K562 (cell line): ENCODE results near the gene CDKN2AIPNL. TPM values are rescaled to one million over a fixed set of nuclear protein-coding genes. Genes with fewer than 3 reads are reported as not detected.

Experiments
- ATAC-seq: fragments of 200-7000 bp; cut with Tn5 transposase; 3 replicates; pipeline ENCODE4 v1.9.1; 2020; ENCODE audit warnings: moderate library complexity
- BruUV-seq: library from RNA; stranded (reverse); fragments of 400-500 nt; replicated peaks from 2 replicates; lab custom pipeline; 2021; lab: Mats Ljungman, UMichigan
- CTCF ChIA-PET: fragments of 300-600 bp; formaldehyde crosslinking; extraction: SDS; loops from one replicate; lab custom pipeline; 2021; ENCODE audit warnings: low intra/inter-chr PET ratio; lab: Yijun Ruan, JAX
- POLR2A ChIA-PET: fragments of 300-600, 350-650 bp; sonication (Branson Sonifier 250); formaldehyde crosslinking; extraction: SDS; loops from one replicate; lab custom pipeline; 2021; ENCODE audit warnings: antibody characterized with exemption, inconsistent platforms; lab: Yijun Ruan, JAX
- DNase-seq, 4 experiments: peaks; one replicate each; pipeline versions ENCODE4 v3.0.0 to v3.0.0-alpha.2; 2011 to 2018; ENCODE audit warnings: low spot score in 3 of 4, mixed read lengths in 3 of 4; ENCODE audit errors: extremely low read depth in 1 of 4
- FAIRE-seq: peaks from 2 replicates; lab custom pipeline; 2011; peaks lifted over from hg19 to GRCh38; lab: Jason Lieb, UNC
- H2AFZ ChIP-seq: 2 replicates; pipeline ENCODE4 v1.6.0; 2011; ENCODE audit warnings: low read depth, low read length, control low read depth, inconsistent platforms
- H3K27ac ChIP-seq: fragments of 200-600 bp; 3 replicates; pipeline ENCODE4 v1.8.0; 2011; ENCODE audit warnings: low read depth, mild to moderate bottlenecking, control low read depth, inconsistent platforms, low read length, moderate library complexity, mixed read lengths; ENCODE audit errors: extremely low read depth
- H3K27me3 ChIP-seq, 2 experiments: fragments of 300-600 bp in 1 of 2; 2 replicates in 1 of 2; 3 replicates in 1 of 2; pipeline versions ENCODE4 v1.6.0 to v1.8.0; 2011; ENCODE audit warnings: inconsistent platforms in 2 of 2, low read length in 2 of 2, mild to moderate bottlenecking in 1 of 2, mixed read lengths in 1 of 2, moderate library complexity in 1 of 2; ENCODE audit not compliant: control insufficient read depth in 2 of 2, insufficient read depth in 2 of 2
- H3K36me3 ChIP-seq: fragments of 300-600 bp; 3 replicates; pipeline ENCODE4 v1.8.0; 2011; ENCODE audit warnings: mild to moderate bottlenecking, low read length, inconsistent platforms; ENCODE audit not compliant: control insufficient read depth, insufficient read depth
- H3K4me1 ChIP-seq, 2 experiments: fragments of 200-600 bp in 1 of 2; replicated peaks in 1 of 2; 2 replicates in 1 of 2; 3 replicates in 1 of 2; pipeline versions ENCODE4 v1.5.1 to v1.8.0; 2011; ENCODE audit warnings: inconsistent platforms in 2 of 2, low read length in 2 of 2, mild to moderate bottlenecking in 1 of 2, mixed read lengths in 1 of 2, moderate library complexity in 1 of 2; ENCODE audit not compliant: control insufficient read depth in 2 of 2, insufficient read depth in 2 of 2
- H3K4me2 ChIP-seq: 2 replicates; pipeline ENCODE4 v1.6.1; 2011; ENCODE audit warnings: low read length, control low read depth, inconsistent platforms, mixed read lengths; ENCODE audit not compliant: insufficient read depth
- H3K4me3 ChIP-seq: fragments of 200-600 bp; sonication (generic), shearing (Covaris generic); 2 replicates; pipeline ENCODE4 v1.5.1; 2016; ENCODE audit warnings: control low read depth, inconsistent platforms
- H3K79me2 ChIP-seq: fragments of 200-600 bp; 3 replicates; pipeline ENCODE4 v1.8.0; 2011; ENCODE audit warnings: low read length, inconsistent platforms; ENCODE audit not compliant: control insufficient read depth, insufficient read depth
- H3K9ac ChIP-seq, 2 experiments: 2 replicates each; pipeline versions ENCODE4 v1.6.0 to v1.6.1; 2011; ENCODE audit warnings: low read depth in 2 of 2, low read length in 2 of 2, control low read depth in 1 of 2, inconsistent platforms in 1 of 2, mild to moderate bottlenecking in 1 of 2, mixed read lengths in 1 of 2; ENCODE audit not compliant: insufficient read depth in 1 of 2
- H3K9me1 ChIP-seq: one replicate; pipeline ENCODE4 v1.6.0; 2011; ENCODE audit warnings: inconsistent platforms, mild to moderate bottlenecking, low read length, moderate library complexity; ENCODE audit not compliant: control insufficient read depth, insufficient read depth
- H3K9me3 ChIP-seq: replicated peaks from 2 replicates; pipeline ENCODE4 v1.5.1; 2011; ENCODE audit warnings: low read depth, low read length, inconsistent platforms; ENCODE audit not compliant: control insufficient read depth, insufficient read depth
- H4K20me1 ChIP-seq: replicated peaks from 2 replicates; pipeline ENCODE4 v1.6.1; 2011; ENCODE audit warnings: low read length, inconsistent platforms, mixed read lengths; ENCODE audit not compliant: control insufficient read depth, insufficient read depth
- CBX3 ChIP-seq, 2 experiments: IDR thresholded peaks; 1 replicate in 1 of 2; 2 replicates in 1 of 2; pipeline ENCODE4 v1.6.1; 2012; ENCODE audit warnings: inconsistent platforms in 2 of 2, low read length in 2 of 2, borderline replicate concordance in 1 of 2, control low read depth in 1 of 2
- MTA1 ChIP-seq: fragments of 450-650 bp; IDR thresholded peaks from 2 replicates; pipeline ENCODE4 v1.6.1; 2017; ENCODE audit warnings: borderline replicate concordance
- NFYB ChIP-seq: IDR thresholded peaks from 2 replicates; pipeline ENCODE4 v1.6.1; 2011; ENCODE audit warnings: mild to moderate bottlenecking, moderate library complexity; ENCODE audit not compliant: insufficient read length; ENCODE audit errors: extremely low read depth
- PHB ChIP-seq: fragments of 250-450 bp; sonication (Bioruptor Pico); IDR thresholded peaks from 2 replicates; pipeline ENCODE4 v1.5.0; 2021
- ZNF232 ChIP-seq: sonication (generic); formaldehyde crosslinking; IDR thresholded peaks from 2 replicates; pipeline ENCODE4 v1.8.0; 2022; ENCODE audit warnings: mild to moderate bottlenecking, missing genetic modification reagents
- ZNF444 ChIP-seq: fragments of 250-450 bp; sonication (Bioruptor Pico); IDR thresholded peaks from 2 replicates; pipeline ENCODE4 v1.4.0; 2020; ENCODE audit warnings: mild to moderate bottlenecking, moderate library complexity
- WGBS: fragments of 100-300 bp; shearing (Covaris generic); methylation state at CpG from one replicate; pipeline ENCODE4 v1.1.6; 2016; ENCODE audit warnings: low coverage, mixed read lengths; ENCODE audit not compliant: insufficient coverage; ENCODE audit errors: missing lambda C conversion rate; 5-methylcytosine and 5-hydroxymethylcytosine counted together
- in situ Hi-C: fragments of 300-500 bp; cut with MboI; formaldehyde crosslinking; loops from 4 replicates; pipeline ENCODE4 v1.15.0; 2018; ENCODE audit warnings: inconsistent platforms, mixed read lengths
- intact Hi-C: fragments of 100-400 bp; cut with micrococcal nuclease; formaldehyde crosslinking; loops from 2 replicates; pipeline ENCODE4 v1.14.2; 2022
- polyA plus RNA-seq, 8 experiments: library from polyadenylated mRNA; depleted of rRNA in 4 of 8; stranded (reverse) in 5 of 8; unstranded in 3 of 8; fragments of >200 nt; fragmentation: Nextera tagmentation in 2 of 8; fragmentation: Illumina TruSeq in 1 of 8; extraction: Ambion mirVana in 2 of 8; extraction: Trizol in 1 of 8; gene quantifications; 2 replicates each; pipeline versions ENCODE4 v1.2.1 to v1.2.3, GENCODE V29; 2011 to 2014; ENCODE audit warnings: inconsistent platforms in 1 of 8, missing spikeins in 1 of 8
- total RNA-seq, 7 experiments: library from RNA; depleted of rRNA in 6 of 7; stranded (reverse); fragments of >200 nt in 6 of 7; fragmentation: Illumina TruSeq in 2 of 7; extraction: Trizol in 2 of 7; gene quantifications; 2 replicates each; pipeline versions ENCODE4 v1.2.1 to v1.2.3, GENCODE V29; 2011 to 2021; ENCODE audit warnings: low replicate concordance in 1 of 7
- TF ChIP-seq, protein P1 (sequence below): sonication (generic); formaldehyde crosslinking; IDR thresholded peaks from 2 replicates; pipeline ENCODE4 v1.8.0; 2022; ENCODE audit warnings: missing genetic modification reagents, mild to moderate bottlenecking, moderate library complexity, borderline replicate concordance

Gene CDKN2AIPNL
- total and polyA plus RNA-seq, 9 of the 15 experiments (the other 6 are each of a cell fraction or from before 2014, with no cell fraction given) = 19.9 to 46.9 (median 42.2) TPM

DNA sequence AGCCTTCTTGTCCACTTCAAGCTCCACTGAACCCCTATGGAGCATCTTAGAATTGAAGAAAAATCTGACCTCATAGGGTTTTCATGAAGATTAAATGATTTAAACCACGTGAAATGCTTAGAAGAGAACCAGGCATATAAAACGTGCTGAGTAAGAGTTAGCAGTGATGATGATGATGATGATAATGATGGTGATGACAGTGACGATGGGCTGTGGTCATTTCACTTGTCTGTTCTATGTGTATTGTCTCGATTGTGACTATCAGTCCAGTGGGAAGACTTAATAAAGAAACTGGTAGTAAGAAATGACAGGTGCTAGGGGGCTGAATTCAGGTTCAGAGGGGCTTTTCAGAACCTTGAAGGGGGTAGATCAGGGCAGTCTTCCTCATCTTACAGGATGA is 45.1 kb upstream of the CDKN2AIPNL start (continued):
- TF ChIP-seq MTA1 = no peak
- no peak for TF ChIP-seq ZNF444
- TF ChIP-seq ZNF232 (CRISPR knock-in tag) = no peak
- no peak for TF ChIP-seq PHB (CRISPR knock-in tag)
- TF ChIP-seq NFYB = no peak

DNA sequence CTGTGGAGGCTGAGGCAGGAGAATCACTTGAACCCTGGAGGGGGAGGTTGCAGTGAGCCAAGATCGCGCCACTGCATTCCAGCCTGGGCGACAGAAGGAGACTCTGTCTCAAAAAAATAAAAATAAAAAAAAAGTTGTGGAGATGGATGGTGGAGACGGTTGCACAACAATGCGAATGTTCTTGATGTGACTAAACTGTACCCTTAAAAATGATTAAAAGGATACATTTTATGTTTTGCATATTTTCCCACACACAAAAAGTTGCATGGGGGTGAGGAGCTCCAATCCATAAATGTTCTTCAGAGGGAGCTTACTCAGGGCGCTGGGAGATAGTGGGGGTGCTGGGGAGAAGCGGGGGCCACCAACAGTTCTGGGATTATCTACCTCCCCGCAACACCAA is 43.8 kb upstream of the CDKN2AIPNL start:
- Histone ChIP-seq H2AFZ (no peak overlapping the region), H3K4me1 (peaks cover 0 to 23% of the 10 kb centered on the region in 2 experiments; a peak in 3 of 5 replicates), H3K4me2 (no peak overlapping the region), H3K9me1 (no peaks in the 10 kb centered on the region), H3K27me3 (no peaks in the 10 kb centered on the region), H4K20me1 (no peaks in the 10 kb centered on the region), H3K9me3 (no peaks in the 10 kb centered on the region), H3K4me3 (no peak overlapping the region), H3K9ac (no peak overlapping the region; a peak in 1 of 4 replicates), H3K36me3 (no peaks in the 10 kb centered on the region), H3K27ac (no peak overlapping the region), H3K79me2 (no peaks in the 10 kb centered on the region)
- intact Hi-C loops = no loop called here
- CTCF ChIA-PET = no interaction called here
- POLR2A ChIA-PET = interaction anchor here (1.3 kb wide), 1 partner anchor 10 kb away, joined by 4 read pairs; no protein-coding TSS in a partner anchor
- no peak for FAIRE-seq
- DNase-seq = no peak
- in situ Hi-C loops = no loop called here
- BruUV-seq = no TSS peak
- WGBS = 67% methylated on average over 8 of the region's 8 CpGs
- TF ChIP-seq, protein P1, sequence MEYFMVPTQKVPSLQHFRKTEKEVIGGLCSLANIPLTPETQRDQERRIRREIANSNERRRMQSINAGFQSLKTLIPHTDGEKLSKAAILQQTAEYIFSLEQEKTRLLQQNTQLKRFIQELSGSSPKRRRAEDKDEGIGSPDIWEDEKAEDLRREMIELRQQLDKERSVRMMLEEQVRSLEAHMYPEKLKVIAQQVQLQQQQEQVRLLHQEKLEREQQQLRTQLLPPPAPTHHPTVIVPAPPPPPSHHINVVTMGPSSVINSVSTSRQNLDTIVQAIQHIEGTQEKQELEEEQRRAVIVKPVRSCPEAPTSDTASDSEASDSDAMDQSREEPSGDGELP (CRISPR knock-in tag) = no peak
- TF ChIP-seq CBX3 (IDR thresholded peaks at IDR 0.05; ENCODE audit: borderline replicate concordance in 1 of 2, low read length in 2 of 2) = no peak
- no peak for ATAC-seq
